ENCODE data around the gene CFAP70. TPM values are rescaled to one million over a fixed set of nuclear protein-coding genes. Genes with fewer than 3 reads are reported as not detected.

The CFAP70 gene
- total RNA-seq, 1 experiment from 2014 or later, result 0.24 TPM

DNA sequence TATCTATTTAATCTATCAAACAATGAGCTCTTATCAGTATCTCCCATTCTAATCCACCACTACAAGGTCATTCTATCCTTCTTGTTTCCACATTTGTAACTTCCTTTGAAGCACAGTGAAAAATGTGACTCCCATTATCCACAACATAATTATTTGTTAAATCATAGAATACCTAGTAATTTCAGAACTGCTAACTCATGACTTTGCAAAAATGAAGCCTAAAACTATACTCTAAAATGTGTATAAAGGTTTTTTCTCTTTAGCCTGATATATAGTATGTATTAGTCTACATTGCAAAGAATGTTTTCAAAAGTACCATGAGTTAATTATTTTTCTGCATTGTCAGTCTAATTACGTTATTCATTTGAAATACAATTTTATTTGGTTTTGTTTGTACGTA lies 94.2 kb downstream of the CFAP70 start:
- H3K36me3 Mint-ChIP-seq (ENCODE audit: insufficient read depth in 1 of 3, low read depth in 3 of 3), result no peaks in the 10 kb centered on the region
- H3K4me1 Mint-ChIP-seq, result no peaks in the 10 kb centered on the region
- Histone ChIP-seq H2AFZ (ENCODE audit: low read length) (no peak overlapping the region), H3K4me1 (ENCODE audit: insufficient read depth, low read length) (no peaks in the 10 kb centered on the region), H3K56ac (ENCODE audit: insufficient read length, low read depth, low read length) (no peak overlapping the region), H3T11ph (ENCODE audit: low read length) (no peak overlapping the region), H3K18ac (ENCODE audit: insufficient read length, low read depth, low read length) (no peak overlapping the region), H3K79me1 (ENCODE audit: insufficient read depth, low read depth, low read length, poor library complexity, severe bottlenecking) (no peaks in the 10 kb centered on the region), H2BK120ac (ENCODE audit: low read depth, low read length, poor library complexity, severe bottlenecking) (no peak overlapping the region), H4K20me1 (ENCODE audit: control insufficient read depth, insufficient read depth, insufficient read length) (no peaks in the 10 kb centered on the region), H3K4ac (ENCODE audit: low read depth, low read length) (no peak overlapping the region), H4K91ac (ENCODE audit: insufficient read length, low read depth, low read length) (no peak overlapping the region), H3K27me3 (ENCODE audit: insufficient read depth, low read length) (no peaks in the 10 kb centered on the region), H3K9me3 (ENCODE audit: control insufficient read depth, low read depth, low read length) (no peaks in the 10 kb centered on the region), H2BK15ac (ENCODE audit: low read depth, low read length) (no peak overlapping the region), H3K23me2 (ENCODE audit: insufficient read length, low read depth, low read length, poor library complexity, severe bottlenecking) (no peaks in the 10 kb centered on the region), H3K14ac (ENCODE audit: insufficient read depth, low read length) (no peak overlapping the region), H4K5ac (ENCODE audit: insufficient read length, low read depth, low read length) (no peak overlapping the region), H4K8ac (replicated peaks; ENCODE audit: insufficient read length, low read depth, low read length) (no peak overlapping the region), H3K9ac (ENCODE audit: extremely low read depth, insufficient read length, low read length) (no peak overlapping the region), H2BK5ac (ENCODE audit: insufficient read length, low read length) (no peak overlapping the region), H2BK20ac (ENCODE audit: low read depth, low read length, poor library complexity, severe bottlenecking) (no peak overlapping the region), H3K23ac (ENCODE audit: insufficient read length, low read depth, low read length) (no peak overlapping the region), H3K4me2 (ENCODE audit: insufficient read depth, insufficient read length, low read length) (no peak overlapping the region), H3K79me2 (ENCODE audit: insufficient read depth, low read length) (no peaks in the 10 kb centered on the region), H2AK5ac (ENCODE audit: insufficient read length, low read length) (no peak overlapping the region), H2BK12ac (ENCODE audit: insufficient read length, low read depth, low read length) (no peak overlapping the region), H3K27ac (ENCODE audit: insufficient read length, low read depth, low read length) (no peak overlapping the region)
- DNase-seq, result no peak
- no CpG with 5 or more reads among the region's 2 CpGs for WGBS (ENCODE audit: extremely low coverage, insufficient read length, low lambda C conversion rate)
- no peak overlapping the region for H3K4me3 Mint-ChIP-seq
- H3K27ac Mint-ChIP-seq, result no peak overlapping the region
- TF ChIP-seq, protein P1, sequence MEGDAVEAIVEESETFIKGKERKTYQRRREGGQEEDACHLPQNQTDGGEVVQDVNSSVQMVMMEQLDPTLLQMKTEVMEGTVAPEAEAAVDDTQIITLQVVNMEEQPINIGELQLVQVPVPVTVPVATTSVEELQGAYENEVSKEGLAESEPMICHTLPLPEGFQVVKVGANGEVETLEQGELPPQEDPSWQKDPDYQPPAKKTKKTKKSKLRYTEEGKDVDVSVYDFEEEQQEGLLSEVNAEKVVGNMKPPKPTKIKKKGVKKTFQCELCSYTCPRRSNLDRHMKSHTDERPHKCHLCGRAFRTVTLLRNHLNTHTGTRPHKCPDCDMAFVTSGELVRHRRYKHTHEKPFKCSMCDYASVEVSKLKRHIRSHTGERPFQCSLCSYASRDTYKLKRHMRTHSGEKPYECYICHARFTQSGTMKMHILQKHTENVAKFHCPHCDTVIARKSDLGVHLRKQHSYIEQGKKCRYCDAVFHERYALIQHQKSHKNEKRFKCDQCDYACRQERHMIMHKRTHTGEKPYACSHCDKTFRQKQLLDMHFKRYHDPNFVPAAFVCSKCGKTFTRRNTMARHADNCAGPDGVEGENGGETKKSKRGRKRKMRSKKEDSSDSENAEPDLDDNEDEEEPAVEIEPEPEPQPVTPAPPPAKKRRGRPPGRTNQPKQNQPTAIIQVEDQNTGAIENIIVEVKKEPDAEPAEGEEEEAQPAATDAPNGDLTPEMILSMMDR (conservative IDR thresholded peaks at IDR 0.05), result no peak
- no peaks in the 10 kb centered on the region for H3K27me3 Mint-ChIP-seq (ENCODE audit: low read depth)
- H3K9me3 Mint-ChIP-seq, result peaks cover 6 to 11% of the 10 kb centered on the region in 2 experiments

Measured in H9 (cell line).